H9 (cell line): Measurements from ENCODE around the gene CHRNA10. TPM values are rescaled to one million over a fixed set of nuclear protein-coding genes. Genes with fewer than 3 reads are reported as not detected.

Experiments
- DNase-seq: peaks from one replicate; pipeline ENCODE4 v3.0.0-alpha.2; 2017
- H2AFZ ChIP-seq: one replicate; pipeline ENCODE4 v1.6.1; 2013; ENCODE audit warnings: mild to moderate bottlenecking, low read length, control low read depth, moderate library complexity
- H2AK5ac ChIP-seq: 2 replicates; pipeline ENCODE4 v1.6.1; 2013; ENCODE audit warnings: low read length, control low read depth, mixed read lengths; ENCODE audit not compliant: insufficient read length
- H2BK120ac ChIP-seq: one replicate; pipeline ENCODE4 v1.6.1; 2013; ENCODE audit warnings: low read depth, mild to moderate bottlenecking, low read length, control low read depth, inconsistent platforms; ENCODE audit not compliant: poor library complexity, severe bottlenecking
- H2BK12ac ChIP-seq: 2 replicates; pipeline ENCODE4 v1.6.1; 2013; ENCODE audit warnings: low read length, control low read depth, mixed read lengths, low read depth; ENCODE audit not compliant: insufficient read length
- H2BK15ac ChIP-seq: 2 replicates; pipeline ENCODE4 v1.6.1; 2013; ENCODE audit warnings: low read depth, low read length, control low read depth
- H2BK20ac ChIP-seq: one replicate; pipeline ENCODE4 v1.6.1; 2013; ENCODE audit warnings: low read depth, mild to moderate bottlenecking, low read length, control low read depth, inconsistent platforms; ENCODE audit not compliant: poor library complexity, severe bottlenecking
- H2BK5ac ChIP-seq: 2 replicates; pipeline ENCODE4 v1.6.1; 2013; ENCODE audit warnings: low read length, control low read depth, mixed read lengths; ENCODE audit not compliant: insufficient read length
- H3K14ac ChIP-seq: 2 replicates; pipeline ENCODE4 v1.6.1; 2013; ENCODE audit warnings: low read length, control low read depth; ENCODE audit not compliant: insufficient read depth
- H3K18ac ChIP-seq: 2 replicates; pipeline ENCODE4 v1.6.1; 2013; ENCODE audit warnings: low read depth, mild to moderate bottlenecking, mixed read lengths, low read length, control low read depth; ENCODE audit not compliant: insufficient read length
- H3K23ac ChIP-seq: 2 replicates; pipeline ENCODE4 v1.6.1; 2013; ENCODE audit warnings: low read length, control low read depth, mixed read lengths, low read depth; ENCODE audit not compliant: insufficient read length
- H3K23me2 ChIP-seq: 2 replicates; pipeline ENCODE4 v1.6.1; 2013; ENCODE audit warnings: low read depth, mild to moderate bottlenecking, mixed read lengths, low read length, control low read depth; ENCODE audit not compliant: insufficient read length, poor library complexity, severe bottlenecking
- H3K27ac ChIP-seq: 2 replicates; pipeline ENCODE4 v1.5.1; 2013; ENCODE audit warnings: low read length, control low read depth, mixed read lengths, low read depth; ENCODE audit not compliant: insufficient read length
- H3K27me3 ChIP-seq: 2 replicates; pipeline ENCODE4 v1.6.1; 2013; ENCODE audit warnings: low read length, control low read depth, inconsistent platforms; ENCODE audit not compliant: insufficient read depth
- H3K4ac ChIP-seq: 2 replicates; pipeline ENCODE4 v1.6.1; 2013; ENCODE audit warnings: low read depth, mild to moderate bottlenecking, control low read depth, inconsistent platforms, low read length, moderate library complexity
- H3K4me1 ChIP-seq: 2 replicates; pipeline ENCODE4 v1.6.1; 2013; ENCODE audit warnings: low read length, control low read depth, inconsistent platforms; ENCODE audit not compliant: insufficient read depth
- H3K4me2 ChIP-seq: 2 replicates; pipeline ENCODE4 v1.6.1; 2013; ENCODE audit warnings: low read length, control low read depth, mixed read lengths; ENCODE audit not compliant: insufficient read length, insufficient read depth
- H3K56ac ChIP-seq: 2 replicates; pipeline ENCODE4 v1.6.1; 2013; ENCODE audit warnings: low read depth, mild to moderate bottlenecking, mixed read lengths, low read length, control low read depth; ENCODE audit not compliant: insufficient read length
- H3K79me1 ChIP-seq: 2 replicates; pipeline ENCODE4 v1.6.1; 2013; ENCODE audit warnings: low read depth, mild to moderate bottlenecking, moderate library complexity, low read length, control low read depth, inconsistent platforms; ENCODE audit not compliant: insufficient read depth, poor library complexity, severe bottlenecking
- H3K79me2 ChIP-seq: 2 replicates; pipeline ENCODE4 v1.6.1; 2013; ENCODE audit warnings: low read length, control low read depth, inconsistent platforms; ENCODE audit not compliant: insufficient read depth
- H3K9ac ChIP-seq: 2 replicates; pipeline ENCODE4 v1.6.1; 2013; ENCODE audit warnings: low read length, control low read depth, mixed read lengths; ENCODE audit not compliant: insufficient read length; ENCODE audit errors: extremely low read depth
- H3K9me3 ChIP-seq: one replicate; pipeline ENCODE4 v1.6.1; 2013; ENCODE audit warnings: low read depth, low read length, inconsistent platforms; ENCODE audit not compliant: control insufficient read depth
- H3T11ph ChIP-seq: one replicate; pipeline ENCODE4 v1.6.1; 2013; ENCODE audit warnings: mild to moderate bottlenecking, low read length, control low read depth, inconsistent platforms
- H4K20me1 ChIP-seq: one replicate; pipeline ENCODE4 v1.6.1; 2013; ENCODE audit not compliant: control insufficient read depth, insufficient read length, insufficient read depth
- H4K5ac ChIP-seq: 2 replicates; pipeline ENCODE4 v1.6.1; 2013; ENCODE audit warnings: low read depth, mild to moderate bottlenecking, mixed read lengths, low read length, control low read depth; ENCODE audit not compliant: insufficient read length
- H4K8ac ChIP-seq: replicated peaks from 2 replicates; pipeline ENCODE4 v1.6.1; 2013; ENCODE audit warnings: low read length, control low read depth, mixed read lengths, low read depth; ENCODE audit not compliant: insufficient read length
- H4K91ac ChIP-seq: 2 replicates; pipeline ENCODE4 v1.6.1; 2013; ENCODE audit warnings: low read depth, mild to moderate bottlenecking, moderate library complexity, mixed read lengths, low read length, control low read depth; ENCODE audit not compliant: insufficient read length
- H3K27ac Mint-ChIP-seq, 3 experiments: 2 replicates in 2 of 3; 3 replicates in 1 of 3; pipeline ENCODE4 v1.8.0; 2020 to 2021; ENCODE audit warnings: mixed read lengths in 3 of 3, mild to moderate bottlenecking in 1 of 3, moderate library complexity in 1 of 3
- H3K27me3 Mint-ChIP-seq: 2 replicates; pipeline ENCODE4 v1.8.0; 2021; ENCODE audit warnings: low read depth, mild to moderate bottlenecking, moderate library complexity, mixed read lengths
- H3K36me3 Mint-ChIP-seq, 3 experiments: 2 replicates in 2 of 3; 3 replicates in 1 of 3; pipeline ENCODE4 v1.8.0; 2020 to 2021; ENCODE audit warnings: low read depth in 3 of 3, mixed read lengths in 3 of 3; ENCODE audit not compliant: insufficient read depth in 1 of 3
- H3K4me1 Mint-ChIP-seq, 2 experiments: 2 replicates each; pipeline ENCODE4 v1.8.0; 2020; ENCODE audit warnings: mixed read lengths in 2 of 2
- H3K4me3 Mint-ChIP-seq, 2 experiments: 2 replicates in 1 of 2; 3 replicates in 1 of 2; pipeline ENCODE4 v1.8.0; 2020 to 2021; ENCODE audit warnings: mild to moderate bottlenecking in 2 of 2, mixed read lengths in 2 of 2, moderate library complexity in 1 of 2
- H3K9me3 Mint-ChIP-seq, 2 experiments: 2 replicates in 1 of 2; 3 replicates in 1 of 2; pipeline ENCODE4 v1.8.0; 2020; ENCODE audit warnings: mild to moderate bottlenecking in 2 of 2, mixed read lengths in 2 of 2, moderate library complexity in 1 of 2
- WGBS: extraction: QIAGEN DNeasy Blood & Tissue Kit; methylation state at CpG from one replicate; pipeline ENCODE4 v1.1.7; 2013; ENCODE audit warnings: missing lambda C conversion rate, low lambda C conversion rate, mixed read lengths; ENCODE audit not compliant: insufficient read length; ENCODE audit errors: extremely low coverage; 5-methylcytosine and 5-hydroxymethylcytosine counted together
- total RNA-seq: library from RNA; stranded (reverse); gene quantifications from 2 replicates; pipeline ENCODE4 v1.2.1, GENCODE V29; 2021
- TF ChIP-seq, protein P1 (sequence below): fragments of 200-600 bp; sonication (generic); conservative IDR thresholded peaks from 3 replicates; pipeline ENCODE4 v1.8.0; 2021; ENCODE audit warnings: antibody characterized with exemption, mild to moderate bottlenecking

The CHRNA10 gene
- total RNA-seq, 1 experiment from 2014 or later: 2.4 TPM

DNA sequence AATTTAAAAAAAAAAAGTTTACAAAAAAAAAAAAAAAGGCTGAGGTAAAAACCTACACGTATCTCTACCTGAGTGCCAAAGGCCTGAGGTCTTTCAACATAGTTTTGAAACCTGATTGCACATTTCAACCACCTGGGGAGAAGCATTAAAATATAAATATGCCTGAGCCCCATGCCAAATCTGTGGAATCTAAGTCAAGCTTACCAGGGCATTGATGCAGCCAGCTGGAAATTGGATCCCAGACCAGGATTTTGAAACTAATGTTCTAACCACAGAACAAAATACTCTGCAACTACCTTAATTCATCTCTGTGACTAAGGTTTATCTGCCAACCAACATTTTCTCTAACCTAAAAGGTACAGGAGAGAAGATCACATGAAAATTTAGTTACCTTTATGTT, 38.8 kb upstream of the CHRNA10 start:
- H3K79me1 ChIP-seq: no peaks in the 10 kb centered on the region
- no peak overlapping the region for H3K18ac ChIP-seq
- peak overlapping the region in 2 of 3 experiments; percentile 48 to 88; a peak in 1 of 7 replicates for H3K27ac Mint-ChIP-seq
- H2BK120ac ChIP-seq: no peak overlapping the region
- H3K4me1 Mint-ChIP-seq: peaks cover 29 to 36% of the 10 kb centered on the region in 2 experiments
- H3K23ac ChIP-seq: no peak overlapping the region
- H3K9ac ChIP-seq: peak overlapping the region; percentile 23
- H3T11ph ChIP-seq: no peak overlapping the region
- no peak overlapping the region for H2AFZ ChIP-seq
- H3K36me3 Mint-ChIP-seq: peaks cover 32 to 70% (median 59%) of the 10 kb centered on the region in 3 experiments
- no peak overlapping the region for H2BK12ac ChIP-seq
- no peaks in the 10 kb centered on the region for H3K27me3 Mint-ChIP-seq
- no peaks in the 10 kb centered on the region for H3K9me3 Mint-ChIP-seq
- H2BK15ac ChIP-seq: no peak overlapping the region
- peaks cover 4% of the 10 kb centered on the region; the same call in 1 of the 2 replicates for H3K4me1 ChIP-seq
- no peaks in the 10 kb centered on the region for H3K79me2 ChIP-seq
- no peak for DNase-seq
- H3K4ac ChIP-seq: no peak overlapping the region
- WGBS: no CpG with 5 or more reads among the region's 1 CpG
- no peak overlapping the region for H4K8ac ChIP-seq
- H3K14ac ChIP-seq: no peak overlapping the region
- H3K23me2 ChIP-seq: no peaks in the 10 kb centered on the region
- peak overlapping the region; percentile 41 for H3K27ac ChIP-seq
- no peak overlapping the region for H4K5ac ChIP-seq
- H2BK20ac ChIP-seq: no peak overlapping the region
- H3K9me3 ChIP-seq: no peaks in the 10 kb centered on the region
- H2AK5ac ChIP-seq: no peak overlapping the region
- no peak overlapping the region for H2BK5ac ChIP-seq
- TF ChIP-seq, protein P1, sequence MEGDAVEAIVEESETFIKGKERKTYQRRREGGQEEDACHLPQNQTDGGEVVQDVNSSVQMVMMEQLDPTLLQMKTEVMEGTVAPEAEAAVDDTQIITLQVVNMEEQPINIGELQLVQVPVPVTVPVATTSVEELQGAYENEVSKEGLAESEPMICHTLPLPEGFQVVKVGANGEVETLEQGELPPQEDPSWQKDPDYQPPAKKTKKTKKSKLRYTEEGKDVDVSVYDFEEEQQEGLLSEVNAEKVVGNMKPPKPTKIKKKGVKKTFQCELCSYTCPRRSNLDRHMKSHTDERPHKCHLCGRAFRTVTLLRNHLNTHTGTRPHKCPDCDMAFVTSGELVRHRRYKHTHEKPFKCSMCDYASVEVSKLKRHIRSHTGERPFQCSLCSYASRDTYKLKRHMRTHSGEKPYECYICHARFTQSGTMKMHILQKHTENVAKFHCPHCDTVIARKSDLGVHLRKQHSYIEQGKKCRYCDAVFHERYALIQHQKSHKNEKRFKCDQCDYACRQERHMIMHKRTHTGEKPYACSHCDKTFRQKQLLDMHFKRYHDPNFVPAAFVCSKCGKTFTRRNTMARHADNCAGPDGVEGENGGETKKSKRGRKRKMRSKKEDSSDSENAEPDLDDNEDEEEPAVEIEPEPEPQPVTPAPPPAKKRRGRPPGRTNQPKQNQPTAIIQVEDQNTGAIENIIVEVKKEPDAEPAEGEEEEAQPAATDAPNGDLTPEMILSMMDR: no peak
- no peak overlapping the region for H4K91ac ChIP-seq
- H3K27me3 ChIP-seq: no peaks in the 10 kb centered on the region
- H4K20me1 ChIP-seq: no peaks in the 10 kb centered on the region
- peak overlapping the region; percentile 13 to 55; a peak in 4 of 5 replicates for H3K4me3 Mint-ChIP-seq
- H3K56ac ChIP-seq: no peak overlapping the region
- H3K4me2 ChIP-seq: peak overlapping the region; percentile 56
